ENCODE measurements around the gene GPR45. TPM values are rescaled to one million over a fixed set of nuclear protein-coding genes. Genes with fewer than 3 reads are reported as not detected.

The GPR45 gene
- polyA plus RNA-seq, 1 of the 3 experiments (the other 2 are of a cell fraction): not detected

DNA sequence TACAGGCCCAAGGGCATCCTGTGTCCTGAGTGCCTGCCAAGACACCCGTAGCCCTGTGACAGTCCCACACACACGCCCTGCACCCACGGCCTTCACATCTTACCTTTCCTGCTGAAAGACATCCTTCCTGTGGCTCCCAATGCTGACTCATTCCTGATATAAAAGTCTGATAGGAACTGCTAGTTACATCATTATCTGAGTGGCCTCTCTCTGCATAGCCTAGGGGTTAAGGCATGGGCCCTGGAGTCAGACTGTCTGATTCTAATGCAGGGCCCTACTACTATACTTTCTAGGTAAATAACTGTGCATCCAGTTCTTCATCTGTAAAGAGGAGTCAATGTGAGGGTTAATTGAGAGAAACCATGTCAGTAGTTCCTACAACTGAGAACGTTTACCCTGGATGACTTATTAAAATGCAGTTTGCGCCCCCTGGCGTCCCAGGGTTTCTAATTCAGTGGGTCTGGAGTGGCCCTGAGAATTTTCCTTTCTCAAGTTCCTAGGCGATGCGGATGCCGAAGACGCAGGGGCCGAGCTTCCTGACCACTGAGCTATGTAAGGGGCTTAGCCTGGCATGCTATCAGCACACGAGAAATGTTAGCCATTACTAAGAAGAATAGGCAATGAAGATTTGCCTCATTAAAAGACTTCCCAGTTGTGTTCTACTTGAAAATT is 6.0 kb upstream of the GPR45 start (continued):
- TF ChIP-seq, protein P1, sequence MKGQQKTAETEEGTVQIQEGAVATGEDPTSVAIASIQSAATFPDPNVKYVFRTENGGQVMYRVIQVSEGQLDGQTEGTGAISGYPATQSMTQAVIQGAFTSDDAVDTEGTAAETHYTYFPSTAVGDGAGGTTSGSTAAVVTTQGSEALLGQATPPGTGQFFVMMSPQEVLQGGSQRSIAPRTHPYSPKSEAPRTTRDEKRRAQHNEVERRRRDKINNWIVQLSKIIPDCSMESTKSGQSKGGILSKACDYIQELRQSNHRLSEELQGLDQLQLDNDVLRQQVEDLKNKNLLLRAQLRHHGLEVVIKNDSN (IDR thresholded peaks at IDR 0.05; ENCODE audit: borderline replicate concordance, low read depth): no peak
- TF ChIP-seq, protein P2, sequence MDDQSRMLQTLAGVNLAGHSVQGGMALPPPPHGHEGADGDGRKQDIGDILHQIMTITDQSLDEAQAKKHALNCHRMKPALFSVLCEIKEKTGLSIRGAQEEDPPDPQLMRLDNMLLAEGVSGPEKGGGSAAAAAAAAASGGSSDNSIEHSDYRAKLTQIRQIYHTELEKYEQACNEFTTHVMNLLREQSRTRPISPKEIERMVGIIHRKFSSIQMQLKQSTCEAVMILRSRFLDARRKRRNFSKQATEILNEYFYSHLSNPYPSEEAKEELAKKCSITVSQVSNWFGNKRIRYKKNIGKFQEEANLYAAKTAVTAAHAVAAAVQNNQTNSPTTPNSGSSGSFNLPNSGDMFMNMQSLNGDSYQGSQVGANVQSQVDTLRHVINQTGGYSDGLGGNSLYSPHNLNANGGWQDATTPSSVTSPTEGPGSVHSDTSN (IDR thresholded peaks at IDR 0.05): no peak

DNA sequence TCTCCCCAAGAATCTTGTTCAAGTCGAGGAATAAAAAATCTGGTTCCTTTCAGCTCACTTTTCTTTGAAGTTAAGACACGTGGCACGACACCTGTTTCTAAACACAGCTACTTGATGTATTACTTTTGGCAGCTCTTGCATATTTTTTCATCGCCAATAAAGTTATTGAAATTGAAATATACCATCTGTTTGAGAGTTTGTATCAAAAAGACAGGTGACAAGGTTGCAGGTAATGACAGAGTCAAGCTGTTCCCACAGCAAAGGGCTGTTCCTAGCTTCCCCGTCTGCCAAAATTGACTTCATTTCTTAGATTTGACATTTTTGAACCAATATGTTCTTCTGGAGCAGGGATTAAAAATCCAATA is 5.5 kb upstream of the GPR45 start:
- Histone ChIP-seq H3K4me1 (ENCODE audit: control insufficient read depth in 1 of 2, insufficient read depth in 2 of 2, low read depth in 1 of 2, low read length in 1 of 2) (peaks cover 0 to 15% of the 10 kb centered on the region in 2 experiments; a peak in 3 of 4 replicates), H3F3A (replicated peaks; ENCODE audit: insufficient read depth) (peaks cover 11% of the 10 kb centered on the region), H3K36me3 (replicated peaks in 1 of 2; ENCODE audit: control insufficient read depth in 1 of 2, insufficient read depth in 2 of 2, low read length in 1 of 2) (no peaks in the 10 kb centered on the region), H2AFZ (ENCODE audit: low read depth) (peak overlapping the region; percentile 67; the same call in 1 of the 2 replicates), H3K27ac (ENCODE audit: low read depth in 2 of 2, low read length in 1 of 2) (no peak overlapping the region), H3K9ac (no peak overlapping the region), H3K79me2 (ENCODE audit: insufficient read depth) (no peaks in the 10 kb centered on the region), H3K4me3 (ENCODE audit: low read depth in 2 of 2, low read length in 1 of 2) (no peak overlapping the region), H3K27me3 (ENCODE audit: insufficient read depth) (no peaks in the 10 kb centered on the region), H4K20me1 (ENCODE audit: insufficient read depth) (no peaks in the 10 kb centered on the region), H3K4me2 (no peak overlapping the region), H3K9me2 (no peaks in the 10 kb centered on the region), H3K9me3 (no peaks in the 10 kb centered on the region)
- DNase-seq: no peak
- ChIA-PET CTCF (interaction anchor here (0.6 to 18.3 kb wide), 25 partner anchors 9 to 283 kb away, joined by 3 to 459 read pairs (median 4); no protein-coding TSS in a partner anchor), POLR2A (interaction anchor here (1.9 kb wide), 1 partner anchor 120 kb away, joined by 7 read pairs; no protein-coding TSS in a partner anchor)
- TF ChIP-seq TAF1 (IDR thresholded peaks at IDR 0.05; ENCODE audit: borderline replicate concordance, low read depth, low read length) (no peak), TEAD4 (IDR thresholded peaks at IDR 0.05; ENCODE audit: borderline replicate concordance, insufficient read depth) (no peak), TCF12 (IDR thresholded peaks at IDR 0.05) (no peak), GABPA (IDR thresholded peaks at IDR 0.05; ENCODE audit: low read depth) (no peak), ELF1 (IDR thresholded peaks at IDR 0.05) (no peak), SIN3A (IDR thresholded peaks at IDR 0.05; ENCODE audit: borderline replicate concordance, low read depth, low read length) (no peak), JUND (IDR thresholded peaks at IDR 0.05) (no peak), FOXM1 (IDR thresholded peaks at IDR 0.05; ENCODE audit: low read depth) (no peak), FOXJ3 (CRISPR knock-in tag; IDR thresholded peaks at IDR 0.05) (no peak), MEF2A (IDR thresholded peaks at IDR 0.05; ENCODE audit: borderline replicate concordance, low read depth) (no peak)
- TF ChIP-seq, protein P3, sequence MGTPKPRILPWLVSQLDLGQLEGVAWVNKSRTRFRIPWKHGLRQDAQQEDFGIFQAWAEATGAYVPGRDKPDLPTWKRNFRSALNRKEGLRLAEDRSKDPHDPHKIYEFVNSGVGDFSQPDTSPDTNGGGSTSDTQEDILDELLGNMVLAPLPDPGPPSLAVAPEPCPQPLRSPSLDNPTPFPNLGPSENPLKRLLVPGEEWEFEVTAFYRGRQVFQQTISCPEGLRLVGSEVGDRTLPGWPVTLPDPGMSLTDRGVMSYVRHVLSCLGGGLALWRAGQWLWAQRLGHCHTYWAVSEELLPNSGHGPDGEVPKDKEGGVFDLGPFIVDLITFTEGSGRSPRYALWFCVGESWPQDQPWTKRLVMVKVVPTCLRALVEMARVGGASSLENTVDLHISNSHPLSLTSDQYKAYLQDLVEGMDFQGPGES (IDR thresholded peaks at IDR 0.05; ENCODE audit: low read depth, low read length): no peak
- TF ChIP-seq, protein P4, sequence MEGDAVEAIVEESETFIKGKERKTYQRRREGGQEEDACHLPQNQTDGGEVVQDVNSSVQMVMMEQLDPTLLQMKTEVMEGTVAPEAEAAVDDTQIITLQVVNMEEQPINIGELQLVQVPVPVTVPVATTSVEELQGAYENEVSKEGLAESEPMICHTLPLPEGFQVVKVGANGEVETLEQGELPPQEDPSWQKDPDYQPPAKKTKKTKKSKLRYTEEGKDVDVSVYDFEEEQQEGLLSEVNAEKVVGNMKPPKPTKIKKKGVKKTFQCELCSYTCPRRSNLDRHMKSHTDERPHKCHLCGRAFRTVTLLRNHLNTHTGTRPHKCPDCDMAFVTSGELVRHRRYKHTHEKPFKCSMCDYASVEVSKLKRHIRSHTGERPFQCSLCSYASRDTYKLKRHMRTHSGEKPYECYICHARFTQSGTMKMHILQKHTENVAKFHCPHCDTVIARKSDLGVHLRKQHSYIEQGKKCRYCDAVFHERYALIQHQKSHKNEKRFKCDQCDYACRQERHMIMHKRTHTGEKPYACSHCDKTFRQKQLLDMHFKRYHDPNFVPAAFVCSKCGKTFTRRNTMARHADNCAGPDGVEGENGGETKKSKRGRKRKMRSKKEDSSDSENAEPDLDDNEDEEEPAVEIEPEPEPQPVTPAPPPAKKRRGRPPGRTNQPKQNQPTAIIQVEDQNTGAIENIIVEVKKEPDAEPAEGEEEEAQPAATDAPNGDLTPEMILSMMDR (IDR thresholded peaks at IDR 0.05): no peak
- TF ChIP-seq, protein P2 (IDR thresholded peaks at IDR 0.05): no peak
- TF ChIP-seq, protein P1 (IDR thresholded peaks at IDR 0.05; ENCODE audit: borderline replicate concordance, low read depth): no peak
- TF ChIP-seq, protein P5, sequence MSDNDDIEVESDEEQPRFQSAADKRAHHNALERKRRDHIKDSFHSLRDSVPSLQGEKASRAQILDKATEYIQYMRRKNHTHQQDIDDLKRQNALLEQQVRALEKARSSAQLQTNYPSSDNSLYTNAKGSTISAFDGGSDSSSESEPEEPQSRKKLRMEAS (IDR thresholded peaks at IDR 0.05; ENCODE audit: low read depth): no peak
- 72% methylated on average over 5 of the region's 5 CpGs for WGBS (ENCODE audit: low lambda C conversion rate)

All from SK-N-SH (cell line).